Measurements from ENCODE around the gene PHF1. TPM values are rescaled to one million over a fixed set of nuclear protein-coding genes. Genes with fewer than 3 reads are reported as not detected.

The PHF1 gene
- polyA plus RNA-seq, 1 experiment: 54.6 TPM

- DNase-seq (ENCODE audit: low read depth): no peak
- TF ChIP-seq CTCF (IDR thresholded peaks at IDR 0.05; ENCODE audit: insufficient read depth, low read depth, low read length): no peak
- peaks cover 47% of the 10 kb centered on the region for H3K36me3 ChIP-seq (ENCODE audit: control insufficient read depth, insufficient read depth, low read length)
- CTCF ChIA-PET: no interaction called here
- POLR2A ChIA-PET: no interaction called here
- no peaks in the 10 kb centered on the region for H3K27me3 ChIP-seq (ENCODE audit: control insufficient read depth, insufficient read depth, low read length)
- H3K4me3 ChIP-seq (ENCODE audit: low read depth, low read length): no peak overlapping the region
Observed at GRCh38 chr6:33445119-33445603, 34.3 kb downstream of the PHF1 start.

GRCh38 chr6:33446356-33446755, 35.5 kb downstream of the PHF1 start:
- CTCF ChIA-PET: no interaction called here
- no peak for TF ChIP-seq CTCF (IDR thresholded peaks at IDR 0.05; ENCODE audit: insufficient read depth, low read depth, low read length)
- no peak for DNase-seq (ENCODE audit: low read depth)
- Histone ChIP-seq H3K27me3 (ENCODE audit: control insufficient read depth, insufficient read depth, low read length) (no peaks in the 10 kb centered on the region), H3K4me3 (ENCODE audit: low read depth, low read length) (no peak overlapping the region), H3K36me3 (ENCODE audit: control insufficient read depth, insufficient read depth, low read length) (peaks cover 42% of the 10 kb centered on the region)
- POLR2A ChIA-PET: no interaction called here

GRCh38 chr6:33450434-33450833, 39.6 kb downstream of the PHF1 start:
- Histone ChIP-seq H3K4me3 (ENCODE audit: low read depth, low read length) (no peak overlapping the region), H3K36me3 (ENCODE audit: control insufficient read depth, insufficient read depth, low read length) (peaks cover 24% of the 10 kb centered on the region), H3K27me3 (ENCODE audit: control insufficient read depth, insufficient read depth, low read length) (no peaks in the 10 kb centered on the region)
- ChIA-PET POLR2A (no interaction called here), CTCF (interaction anchor here (1.5 kb wide), 1 partner anchor 12 kb away, joined by 3 read pairs; no protein-coding TSS in a partner anchor)
- TF ChIP-seq CTCF (IDR thresholded peaks at IDR 0.05; ENCODE audit: insufficient read depth, low read depth, low read length): no peak
- DNase-seq (ENCODE audit: low read depth): no peak

DNA sequence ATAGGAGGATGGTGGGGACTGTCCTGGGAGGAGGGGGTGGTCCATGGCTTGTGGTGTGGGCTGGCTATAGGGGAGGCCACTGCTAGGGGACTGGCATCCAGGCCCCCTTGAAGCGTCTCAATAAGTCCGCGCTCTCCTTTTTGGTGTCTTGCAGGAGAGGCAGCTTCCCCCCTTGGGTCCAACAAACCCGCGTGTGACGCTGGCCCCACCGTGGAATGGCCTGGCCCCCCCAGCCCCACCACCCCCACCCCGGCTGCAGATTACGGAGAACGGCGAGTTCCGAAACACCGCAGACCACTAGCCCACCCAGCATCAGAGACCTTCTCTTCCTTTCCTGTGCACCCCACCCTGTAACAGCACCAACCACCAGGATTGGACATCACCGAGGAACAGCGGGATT, 40.8 kb downstream of the PHF1 start:
- TF ChIP-seq CTCF (IDR thresholded peaks at IDR 0.05; ENCODE audit: insufficient read depth, low read depth, low read length): no peak
- H3K4me3 ChIP-seq (ENCODE audit: low read depth, low read length): no peak overlapping the region
- H3K27me3 ChIP-seq (ENCODE audit: control insufficient read depth, insufficient read depth, low read length): no peaks in the 10 kb centered on the region
- ChIA-PET POLR2A (no interaction called here), CTCF (no interaction called here)
- DNase-seq (ENCODE audit: low read depth): no peak
- H3K36me3 ChIP-seq (ENCODE audit: control insufficient read depth, insufficient read depth, low read length): peaks cover 20% of the 10 kb centered on the region

- POLR2A ChIA-PET: no interaction called here
- TF ChIP-seq CTCF (IDR thresholded peaks at IDR 0.05; ENCODE audit: insufficient read depth, low read depth, low read length): no peak
- DNase-seq (ENCODE audit: low read depth): no peak
- CTCF ChIA-PET: no interaction called here
- Histone ChIP-seq H3K36me3 (ENCODE audit: control insufficient read depth, insufficient read depth, low read length) (peaks cover 15% of the 10 kb centered on the region), H3K27me3 (ENCODE audit: control insufficient read depth, insufficient read depth, low read length) (no peaks in the 10 kb centered on the region), H3K4me3 (ENCODE audit: low read depth, low read length) (no peak overlapping the region)
Observed at GRCh38 chr6:33452496-33452895, 41.7 kb downstream of the PHF1 start.

All from BJ (cell line).